Natural killer cell treated with Interleukin-12 subunit alpha and Interleukin-12 subunit beta and Interleukin-15 and Interleukin-18, amount 100 ng/mL, for 72 hours (primary cell): ENCODE data around the gene DPYD. TPM values are rescaled to one million over a fixed set of nuclear protein-coding genes. Genes with fewer than 3 reads are reported as not detected.
A peak's percentile ranks its signal among the peaks of the same experiment; 100 is the strongest.
"Not testable (repeated sequence)": the region's sequence is repeated elsewhere in the genome, so short reads cannot be mapped to it uniquely, and the experiment has no call there.

Source experiments
- ATAC-seq, 2 donors: fragments of 150-1000 bp; cut with Tn5 transposase in 1 of 2; sonication (Bioruptor Pico), chemical (Tn5 transposase) in 1 of 2; 2 replicates each; pipeline ENCODE4 v1.10.0; 2021
- DNase-seq: peaks from one replicate; pipeline ENCODE4 v3.0.0; 2022; ENCODE audit warnings: low spot score
- H3K27ac Mint-ChIP-seq, 2 donors: 1 replicate in 1 of 2; 2 replicates in 1 of 2; pipeline ENCODE4 v1.8.0; 2022; ENCODE audit warnings: mixed read lengths in 2 of 2, mild to moderate bottlenecking in 1 of 2, moderate library complexity in 1 of 2
- H3K27me3 Mint-ChIP-seq, 2 donors: 1 replicate in 1 of 2; 2 replicates in 1 of 2; pipeline ENCODE4 v1.8.0; 2022; ENCODE audit warnings: mixed read lengths in 2 of 2
- H3K36me3 Mint-ChIP-seq: one replicate; pipeline ENCODE4 v1.8.0; 2022; ENCODE audit warnings: mixed read lengths
- H3K4me1 Mint-ChIP-seq, 2 donors: 1 replicate in 1 of 2; 2 replicates in 1 of 2; pipeline ENCODE4 v1.8.0; 2022; ENCODE audit warnings: low read depth in 2 of 2, mixed read lengths in 2 of 2, mild to moderate bottlenecking in 1 of 2
- H3K4me3 Mint-ChIP-seq: one replicate; pipeline ENCODE4 v1.8.0; 2022; ENCODE audit warnings: mixed read lengths
- H3K9me3 Mint-ChIP-seq: 2 replicates; pipeline ENCODE4 v1.8.0; 2022; ENCODE audit warnings: mixed read lengths
- total RNA-seq, 2 donors: library from RNA; stranded (reverse); gene quantifications; one replicate each; pipeline ENCODE4 v1.2.3, GENCODE V29; 2022

DPYD gene
- total RNA-seq, 2 donors from 2014 or later = 33.9 to 34.8 TPM

DNA sequence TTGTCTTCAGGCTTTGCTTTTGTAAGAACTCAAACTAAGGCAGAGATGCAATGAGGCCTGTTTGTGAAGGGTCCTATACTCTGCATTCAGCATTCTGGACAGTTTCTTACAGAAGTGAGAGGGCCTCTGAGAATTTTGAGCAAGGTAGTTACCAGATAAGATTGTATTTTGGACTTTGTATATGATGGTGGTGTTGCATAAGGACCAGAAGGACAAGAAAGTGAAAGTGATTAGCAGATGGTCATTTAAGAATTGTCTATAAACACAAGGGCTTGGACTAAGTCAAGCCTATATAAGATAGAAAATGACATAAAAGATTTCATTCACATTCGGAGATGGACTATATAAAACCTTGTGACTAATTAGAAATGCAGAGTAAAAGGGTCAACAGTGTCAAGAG is 662.2 kb downstream of the DPYD start:
- H3K36me3 Mint-ChIP-seq = no peaks in the 10 kb centered on the region
- H3K4me1 Mint-ChIP-seq = peaks cover 4 to 8% of the 10 kb centered on the region in 2 donors
- no peaks in the 10 kb centered on the region for H3K27me3 Mint-ChIP-seq

DNA sequence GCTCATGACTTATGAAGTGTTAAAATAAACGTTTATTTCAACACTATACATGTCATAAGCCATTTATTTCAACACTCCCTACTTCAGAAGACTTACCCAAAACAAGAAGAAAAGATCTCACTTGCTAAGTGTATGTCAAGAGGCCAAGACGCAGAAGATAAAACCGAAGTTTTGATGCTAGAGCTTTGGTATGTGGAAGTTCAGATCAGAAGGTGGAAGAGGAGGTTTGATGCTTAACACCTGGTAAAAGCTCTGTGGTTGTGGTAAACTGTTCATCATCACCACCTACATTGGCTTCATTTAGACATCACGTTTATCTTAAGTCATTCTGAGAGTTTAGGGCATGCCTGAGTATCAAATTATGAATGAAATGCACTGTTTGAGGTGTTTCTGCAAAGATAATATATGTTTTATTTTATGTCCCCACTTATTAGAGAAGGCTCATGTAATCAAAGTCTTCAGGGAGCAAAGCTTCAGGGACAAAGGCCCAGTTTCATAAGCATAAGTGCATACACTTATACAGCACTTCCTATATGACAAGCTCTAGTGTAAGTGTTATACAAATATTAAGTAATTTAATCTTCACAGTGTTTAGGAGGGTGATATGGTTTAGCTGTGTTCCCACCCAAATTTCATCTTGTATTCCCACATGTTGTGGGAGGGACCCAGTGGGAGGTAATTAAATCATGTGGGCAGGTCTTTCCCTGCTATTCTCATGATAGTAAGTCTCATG is 665.9 kb downstream of the DPYD start:
- H3K36me3 Mint-ChIP-seq = no peaks in the 10 kb centered on the region
- no peak for ATAC-seq
- H3K4me1 Mint-ChIP-seq = peaks cover 4 to 8% of the 10 kb centered on the region in 2 donors
- no peaks in the 10 kb centered on the region for H3K27me3 Mint-ChIP-seq
- no peak overlapping the region for H3K27ac Mint-ChIP-seq
- no peaks in the 10 kb centered on the region for H3K9me3 Mint-ChIP-seq
- H3K4me3 Mint-ChIP-seq = no peak overlapping the region
- no peak for DNase-seq

More for the DNA sequence above, 662.2 kb downstream of the DPYD start:
- no peak for ATAC-seq
- no peak for DNase-seq
- no peaks in the 10 kb centered on the region for H3K9me3 Mint-ChIP-seq
- H3K27ac Mint-ChIP-seq = no peak overlapping the region
- no peak overlapping the region for H3K4me3 Mint-ChIP-seq

DNA sequence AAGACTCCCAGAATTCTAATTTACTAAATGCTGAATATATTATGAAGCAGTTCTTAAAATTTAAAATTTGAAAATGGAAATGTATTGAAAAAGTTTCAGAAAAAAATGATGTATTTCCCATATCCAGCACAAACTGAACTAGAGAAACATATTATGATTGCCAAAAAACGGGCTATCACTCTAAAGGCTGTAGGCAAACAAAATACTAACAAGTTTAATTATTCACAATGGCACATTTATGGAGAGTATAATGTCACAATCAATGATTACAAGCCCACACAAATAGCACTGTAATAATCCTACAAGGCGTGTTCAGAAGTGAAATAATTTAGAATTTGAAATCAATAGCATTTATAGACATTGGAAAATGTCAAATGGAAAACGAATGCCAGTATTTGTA is 667.9 kb downstream of the DPYD start:
- H3K9me3 Mint-ChIP-seq = no peaks in the 10 kb centered on the region
- H3K27ac Mint-ChIP-seq = no peak overlapping the region
- H3K27me3 Mint-ChIP-seq = no peaks in the 10 kb centered on the region
- DNase-seq = no peak
- no peak overlapping the region for H3K4me3 Mint-ChIP-seq
- H3K36me3 Mint-ChIP-seq = no peaks in the 10 kb centered on the region
- no peak for ATAC-seq
- H3K4me1 Mint-ChIP-seq = peaks cover 4 to 8% of the 10 kb centered on the region in 2 donors

DNA sequence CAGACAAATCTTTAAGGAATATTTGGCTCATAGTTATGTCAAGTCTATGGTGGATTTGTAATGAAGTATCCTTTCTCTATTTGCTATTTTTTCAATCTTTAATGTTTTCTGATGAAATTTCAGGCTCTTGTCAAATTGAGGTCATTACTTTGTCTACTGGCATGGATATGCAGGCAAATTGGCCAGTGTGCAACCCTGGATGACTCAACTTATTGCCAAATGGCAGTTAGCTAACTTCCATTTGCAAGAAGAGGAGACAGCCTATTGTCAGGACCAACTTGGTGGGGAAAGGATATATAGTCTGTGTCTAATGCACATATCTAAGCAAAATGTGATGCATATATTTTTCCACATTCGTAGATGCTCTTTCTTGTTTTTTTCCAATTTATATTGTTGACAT is 668.8 kb downstream of the DPYD start:
- Mint-ChIP-seq H3K27me3 (no peaks in the 10 kb centered on the region), H3K4me3 (no peak overlapping the region), H3K9me3 (no peaks in the 10 kb centered on the region), H3K4me1 (peaks cover 4 to 8% of the 10 kb centered on the region in 2 donors), H3K36me3 (no peaks in the 10 kb centered on the region), H3K27ac (no peak overlapping the region)
- ATAC-seq (peak in 1 of 2 donors; percentile 48), DNase-seq (no peak)

DNA sequence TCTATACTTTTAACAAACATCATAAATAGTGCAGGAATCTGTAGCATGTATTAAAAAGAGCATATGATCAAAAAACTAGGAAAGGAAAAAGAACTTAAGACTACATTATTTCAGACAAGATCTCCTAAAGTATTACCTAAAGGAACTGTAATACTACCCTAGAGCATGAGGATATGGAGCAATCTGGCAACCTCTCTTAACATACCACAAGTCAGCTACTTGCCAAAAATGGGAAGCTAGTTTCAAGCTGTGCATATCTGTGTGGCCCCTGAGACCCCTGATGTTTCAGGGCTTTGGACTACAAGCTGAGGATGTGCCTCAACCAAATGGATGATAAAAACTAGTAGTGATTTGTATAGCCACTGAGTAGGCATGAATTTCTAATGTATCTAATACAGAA is 673.6 kb downstream of the DPYD start:
- H3K4me3 Mint-ChIP-seq = no peak overlapping the region
- H3K4me1 Mint-ChIP-seq = no peaks in the 10 kb centered on the region
- no peak for DNase-seq
- H3K36me3 Mint-ChIP-seq = no peaks in the 10 kb centered on the region
- no peak overlapping the region for H3K27ac Mint-ChIP-seq
- ATAC-seq = no peak
- no peaks in the 10 kb centered on the region for H3K27me3 Mint-ChIP-seq
- H3K9me3 Mint-ChIP-seq = no peaks in the 10 kb centered on the region

DNA sequence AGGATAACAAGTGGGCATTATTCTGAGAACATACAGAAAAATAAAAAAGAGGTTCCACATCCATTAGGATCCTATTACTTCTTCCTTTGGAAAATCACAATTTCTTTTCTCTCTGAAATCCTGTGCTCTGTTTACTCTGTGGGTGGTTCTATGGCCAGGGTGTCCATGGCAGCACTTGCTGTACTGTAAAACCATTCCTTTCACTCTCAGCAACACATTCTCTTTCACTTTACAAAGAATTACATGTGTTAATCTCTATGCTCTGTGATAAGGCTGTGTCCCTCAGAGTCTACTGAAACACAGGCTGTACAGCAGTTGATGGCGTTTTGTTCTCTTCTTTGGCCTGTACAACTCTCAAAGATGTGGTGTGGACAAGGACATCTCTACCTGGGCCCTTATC is 675.2 kb downstream of the DPYD start:
- ATAC-seq (no peak), DNase-seq (no peak)
- no peaks in the 10 kb centered on the region for H3K9me3 Mint-ChIP-seq
- H3K27me3 Mint-ChIP-seq = no peaks in the 10 kb centered on the region
- no peak overlapping the region for H3K4me3 Mint-ChIP-seq
- H3K27ac Mint-ChIP-seq = no peak overlapping the region
- H3K36me3 Mint-ChIP-seq = no peaks in the 10 kb centered on the region
- H3K4me1 Mint-ChIP-seq = no peaks in the 10 kb centered on the region

DNA sequence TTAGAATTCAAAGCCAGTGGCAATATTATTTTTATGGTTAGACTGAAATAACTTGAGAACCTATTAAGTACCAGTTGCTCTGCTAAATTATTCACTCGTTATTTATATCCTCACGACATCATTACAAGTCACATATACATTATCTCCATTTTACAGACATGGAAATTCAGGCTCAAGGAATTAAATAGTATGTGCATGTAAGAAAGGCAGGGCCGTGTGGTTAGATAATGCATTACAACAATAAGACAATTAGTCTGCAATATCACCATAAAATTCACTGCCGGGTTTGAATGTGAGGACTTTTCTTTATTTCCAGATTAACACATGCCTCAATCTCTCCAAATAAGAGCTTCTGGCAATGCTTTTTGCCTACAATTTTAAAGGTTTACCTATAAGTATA is 675.8 kb downstream of the DPYD start:
- H3K27me3 Mint-ChIP-seq = no peaks in the 10 kb centered on the region
- no peaks in the 10 kb centered on the region for H3K9me3 Mint-ChIP-seq
- DNase-seq (no peak), ATAC-seq (no peak)
- H3K36me3 Mint-ChIP-seq = no peaks in the 10 kb centered on the region
- no peak overlapping the region for H3K4me3 Mint-ChIP-seq
- no peak overlapping the region for H3K27ac Mint-ChIP-seq
- no peaks in the 10 kb centered on the region for H3K4me1 Mint-ChIP-seq

DNA sequence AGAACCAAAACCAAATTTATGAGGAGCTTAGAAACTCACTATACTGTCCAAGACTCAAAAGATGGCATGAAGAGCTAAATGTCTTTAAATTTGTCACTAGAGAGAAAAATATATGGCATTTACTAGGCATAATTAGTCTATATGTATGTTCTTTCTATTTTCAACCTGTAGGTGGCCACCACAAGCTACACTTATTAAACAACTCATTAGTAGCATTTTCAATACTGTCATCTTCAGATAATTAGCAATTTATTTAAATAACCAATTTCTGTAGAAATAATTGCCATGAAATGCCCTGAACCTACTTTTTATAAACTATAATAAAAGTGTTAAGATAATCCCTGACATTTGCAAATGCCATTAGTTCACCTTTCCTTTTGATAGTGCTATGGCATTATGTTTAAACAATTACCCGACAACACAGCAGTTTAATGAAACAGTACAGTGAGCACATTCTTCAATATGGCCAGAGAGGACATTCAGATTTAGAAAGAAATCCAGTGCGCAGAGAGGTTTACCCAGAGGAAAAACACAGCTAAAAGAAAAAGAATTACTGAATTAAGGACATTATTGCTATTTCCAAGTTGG is 676.8 kb downstream of the DPYD start:
- Mint-ChIP-seq H3K27ac (no peak overlapping the region), H3K27me3 (no peaks in the 10 kb centered on the region), H3K4me3 (no peak overlapping the region), H3K36me3 (no peaks in the 10 kb centered on the region), H3K9me3 (no peaks in the 10 kb centered on the region), H3K4me1 (no peaks in the 10 kb centered on the region)
- DNase-seq (no peak), ATAC-seq (no peak)

DNA sequence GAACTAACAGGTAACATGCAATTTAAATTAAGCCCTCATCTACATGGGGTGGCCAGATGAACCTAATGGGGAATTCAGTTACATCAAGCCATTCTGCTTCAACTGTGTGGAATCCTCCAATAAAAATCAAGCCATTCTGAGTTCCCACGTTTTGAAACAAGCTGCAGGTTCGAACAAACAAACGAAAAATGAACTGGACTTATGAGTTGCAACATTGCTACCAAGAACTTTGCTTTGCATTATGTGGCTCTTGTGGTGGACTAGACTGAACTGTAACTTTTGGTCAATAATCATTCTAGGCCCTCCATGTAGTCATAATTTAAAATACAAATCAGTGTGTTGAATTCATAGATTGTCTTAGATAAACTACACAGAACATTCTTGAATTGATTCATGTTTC is 682.0 kb downstream of the DPYD start:
- Mint-ChIP-seq H3K9me3 (no peaks in the 10 kb centered on the region), H3K27ac (no peak overlapping the region), H3K27me3 (no peaks in the 10 kb centered on the region), H3K4me3 (no peak overlapping the region), H3K4me1 (no peaks in the 10 kb centered on the region), H3K36me3 (peaks cover under 1% of the 10 kb centered on the region)
- DNase-seq (no peak), ATAC-seq (no peak)

DNA sequence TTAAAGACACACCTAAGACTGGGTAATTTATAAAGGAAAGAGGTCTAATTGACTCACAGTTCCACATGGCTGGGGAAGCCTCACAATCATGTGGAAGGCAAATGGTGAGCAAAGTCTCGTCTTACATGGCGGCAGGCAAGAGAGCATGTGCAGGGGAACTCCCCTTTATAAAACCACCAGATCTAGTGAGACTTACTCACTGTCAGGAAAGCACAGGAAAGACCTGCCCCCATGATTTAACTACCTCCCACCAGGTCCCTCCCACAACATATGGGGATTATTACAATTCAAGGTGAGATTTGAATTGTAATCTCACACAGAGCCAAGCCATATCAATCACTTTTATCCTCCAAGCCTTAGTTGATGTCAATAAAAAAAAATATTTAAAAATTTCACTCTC is 689.5 kb downstream of the DPYD start:
- not testable (repeated sequence) for ATAC-seq, H3K27me3 Mint-ChIP-seq, H3K9me3 Mint-ChIP-seq, H3K4me3 Mint-ChIP-seq, H3K27ac Mint-ChIP-seq, H3K4me1 Mint-ChIP-seq, DNase-seq
- H3K36me3 Mint-ChIP-seq = peaks cover 18% of the 10 kb centered on the region

DNA sequence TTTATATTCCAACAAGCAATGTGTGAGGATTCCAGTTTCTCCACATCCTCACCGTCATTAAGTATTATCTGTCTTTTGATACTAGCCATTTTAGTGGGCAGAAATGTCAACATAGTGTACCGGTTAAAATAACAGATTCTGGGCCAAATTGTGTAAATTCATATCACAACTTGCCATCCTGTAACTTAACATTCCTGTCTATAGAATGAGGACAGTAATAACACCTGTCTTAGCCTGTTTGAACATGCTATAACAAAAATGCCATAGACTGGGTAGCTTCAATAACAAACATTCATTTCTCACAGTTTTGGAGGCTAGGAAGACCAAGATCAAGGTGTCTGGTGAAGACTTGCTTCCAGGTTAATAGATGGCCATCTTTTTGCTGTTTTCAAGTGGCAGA is 708.2 kb downstream of the DPYD start:
- no peak overlapping the region for H3K27ac Mint-ChIP-seq
- peaks cover 0 to 8% of the 10 kb centered on the region in 2 donors for H3K4me1 Mint-ChIP-seq
- no peak for DNase-seq
- no peaks in the 10 kb centered on the region for H3K9me3 Mint-ChIP-seq
- ATAC-seq = no peak
- no peak overlapping the region for H3K4me3 Mint-ChIP-seq
- no peaks in the 10 kb centered on the region for H3K27me3 Mint-ChIP-seq
- H3K36me3 Mint-ChIP-seq = peaks cover 5% of the 10 kb centered on the region

DNA sequence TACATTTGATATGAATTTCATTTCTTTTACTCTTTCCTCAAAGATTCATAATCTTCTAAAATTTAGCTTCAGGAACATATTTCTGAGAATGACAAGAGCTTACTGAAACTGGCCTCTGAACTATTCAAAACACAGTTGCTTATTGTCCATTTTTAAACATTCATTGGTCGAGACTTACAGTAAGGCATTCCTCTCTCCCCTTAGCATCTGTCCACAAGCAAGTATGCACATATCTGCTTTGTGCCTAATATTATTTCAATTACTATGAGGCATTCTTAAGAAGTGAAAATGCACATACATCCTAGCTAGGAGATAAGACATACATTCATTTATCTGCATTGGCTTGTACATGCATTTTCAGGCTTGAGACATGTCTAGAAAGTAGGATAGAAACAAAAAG is 710.5 kb downstream of the DPYD start:
- no peaks in the 10 kb centered on the region for H3K27me3 Mint-ChIP-seq

DNA sequence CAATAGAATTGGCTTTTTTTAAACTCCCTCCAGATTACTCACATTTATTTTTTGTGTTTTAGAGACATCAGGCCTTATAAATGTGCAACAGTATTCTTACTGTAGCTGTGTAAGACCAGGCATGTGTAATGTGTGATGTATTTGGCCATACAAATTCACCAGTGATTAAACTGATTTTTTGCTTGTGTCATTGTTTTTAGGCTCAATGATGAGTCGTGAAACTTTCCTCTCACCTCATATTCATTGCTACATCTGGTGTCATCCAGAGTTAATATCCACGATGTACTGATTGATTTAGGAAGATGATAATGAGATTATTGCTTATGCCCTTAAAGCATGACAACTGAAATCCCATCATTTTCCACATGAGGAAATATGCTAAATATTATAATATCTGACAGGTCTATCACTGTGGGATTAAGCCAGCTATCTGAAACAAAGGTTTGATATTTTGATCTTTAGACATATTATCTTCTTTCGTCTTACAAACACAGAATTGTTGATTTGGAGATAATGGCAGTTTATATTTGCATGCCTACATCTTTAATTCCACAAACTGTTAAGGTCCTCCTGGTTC is 711.4 kb downstream of the DPYD start:
- no peaks in the 10 kb centered on the region for H3K36me3 Mint-ChIP-seq
- no peaks in the 10 kb centered on the region for H3K27me3 Mint-ChIP-seq
- DNase-seq (no peak), ATAC-seq (no peak)
- H3K27ac Mint-ChIP-seq = no peak overlapping the region
- H3K9me3 Mint-ChIP-seq = no peaks in the 10 kb centered on the region
- H3K4me1 Mint-ChIP-seq = peaks cover 0 to 8% of the 10 kb centered on the region in 2 donors
- H3K4me3 Mint-ChIP-seq = no peak overlapping the region

More for the DNA sequence above, 710.5 kb downstream of the DPYD start:
- Mint-ChIP-seq H3K4me3 (no peak overlapping the region), H3K36me3 (no peaks in the 10 kb centered on the region), H3K9me3 (no peaks in the 10 kb centered on the region), H3K4me1 (peaks cover 0 to 8% of the 10 kb centered on the region in 2 donors), H3K27ac (no peak overlapping the region)
- ATAC-seq (no peak), DNase-seq (no peak)

DNA sequence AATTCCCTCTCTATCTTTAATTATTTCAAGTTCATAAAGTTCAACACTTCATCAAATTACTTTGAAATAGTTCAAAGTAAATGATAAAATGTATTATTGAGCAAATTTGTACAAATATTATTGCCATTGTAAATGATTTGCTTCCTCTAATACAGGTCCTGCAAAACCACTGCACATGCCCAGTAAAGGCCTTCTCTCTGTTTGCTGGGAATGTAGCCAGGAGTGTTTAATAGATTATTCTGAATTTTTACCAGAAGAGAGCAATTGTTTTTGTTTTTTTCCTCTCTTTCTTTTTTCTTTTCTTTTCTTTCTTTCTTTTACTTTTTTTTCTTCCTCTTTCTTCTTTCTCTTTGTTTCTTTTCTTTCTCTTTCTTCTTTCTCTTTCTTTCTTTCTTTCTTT is 713.0 kb downstream of the DPYD start:
- DNase-seq (no peak), ATAC-seq (no peak)
- H3K27me3 Mint-ChIP-seq = no peaks in the 10 kb centered on the region
- H3K4me1 Mint-ChIP-seq = peaks cover 0 to 8% of the 10 kb centered on the region in 2 donors
- H3K9me3 Mint-ChIP-seq = no peaks in the 10 kb centered on the region
- no peak overlapping the region for H3K4me3 Mint-ChIP-seq
- no peaks in the 10 kb centered on the region for H3K36me3 Mint-ChIP-seq
- no peak overlapping the region for H3K27ac Mint-ChIP-seq
